Measurements from ENCODE around the gene ATOH8.

ATOH8 gene

DNA sequence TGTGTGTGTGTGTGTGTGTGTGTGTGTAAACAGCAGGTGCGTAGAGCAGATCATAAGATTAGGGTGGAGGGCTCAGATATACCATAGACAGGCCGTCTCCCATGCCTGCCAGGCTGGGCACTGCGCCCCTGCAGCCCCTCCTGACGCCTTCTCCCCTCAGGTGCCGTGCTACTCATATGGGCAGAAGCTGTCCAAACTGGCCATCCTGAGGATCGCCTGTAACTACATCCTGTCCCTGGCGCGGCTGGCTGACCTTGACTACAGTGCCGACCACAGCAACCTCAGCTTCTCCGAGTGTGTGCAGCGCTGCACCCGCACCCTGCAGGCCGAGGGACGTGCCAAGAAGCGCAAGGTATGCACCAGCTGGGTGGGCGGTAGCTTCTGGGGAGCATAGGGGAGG lies 10.0 kb downstream of the ATOH8 start:
- Histone ChIP-seq H3K9me3 (ENCODE audit: low read length) (no peaks in the 10 kb centered on the region), H4K20me1 (ENCODE audit: insufficient read depth, low read length) (no peaks in the 10 kb centered on the region), H3K36me3 (ENCODE audit: insufficient read depth, low read length) (no peaks in the 10 kb centered on the region), H3K4me3 (ENCODE audit: low read depth, low read length, poor library complexity, severe bottlenecking) (no peak overlapping the region), H3K4me2 (ENCODE audit: low read length) (no peak overlapping the region), H3K27me3 (ENCODE audit: insufficient read depth, low read length) (peaks cover 15% of the 10 kb centered on the region), H3K4me1 (ENCODE audit: insufficient read depth, low read length, severe bottlenecking) (no peaks in the 10 kb centered on the region), H3K9me2 (ENCODE audit: low read depth, low read length) (no peaks in the 10 kb centered on the region), H3K27ac (ENCODE audit: low read depth, low read length, poor library complexity, severe bottlenecking) (no peak overlapping the region), H2AFZ (ENCODE audit: low read length) (no peak overlapping the region), H3K79me2 (ENCODE audit: insufficient read depth, low read length) (no peaks in the 10 kb centered on the region), H3F3A (ENCODE audit: insufficient read depth, low read length) (no peaks in the 10 kb centered on the region), H3K9ac (ENCODE audit: low read length) (no peak overlapping the region)
- TF ChIP-seq CTCF (IDR thresholded peaks at IDR 0.05; ENCODE audit: low read length) = no peak
- TF ChIP-seq EZH2 (IDR thresholded peaks at IDR 0.05; ENCODE audit: borderline replicate concordance, low read length) = no peak

DNA sequence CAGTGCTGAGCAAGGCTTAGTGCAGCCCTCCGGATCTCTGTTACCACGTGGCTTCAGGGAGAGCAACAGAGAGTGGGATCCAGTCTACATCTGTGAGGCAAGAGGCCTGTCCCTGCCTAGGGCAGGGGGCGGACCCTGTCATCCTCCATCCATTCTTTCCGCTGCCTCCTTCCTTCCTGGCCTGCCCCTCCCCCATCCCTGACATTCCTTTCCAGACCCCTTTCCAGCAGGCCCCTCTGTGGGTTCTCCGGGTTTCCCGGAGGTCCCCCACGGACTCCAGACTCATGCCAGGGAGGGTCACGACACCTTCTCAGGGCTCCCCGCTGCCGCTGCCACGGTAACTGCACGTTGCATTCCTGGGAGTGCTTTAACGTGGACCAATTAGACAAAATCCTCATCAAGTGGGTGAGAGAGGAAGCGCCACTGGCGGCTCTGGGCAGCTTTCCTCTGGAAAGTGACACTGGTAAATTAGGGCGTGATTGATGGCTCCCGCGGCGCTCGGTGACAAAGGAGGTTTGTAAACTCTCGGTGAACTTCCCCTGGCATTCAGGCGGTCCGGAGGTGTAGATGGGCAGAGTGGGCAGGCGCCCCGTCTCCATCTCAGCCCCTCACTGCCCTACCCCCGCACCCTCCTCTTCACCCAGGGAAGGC lies 11.4 kb downstream of the ATOH8 start:
- Histone ChIP-seq H3K27ac (ENCODE audit: low read depth, low read length, poor library complexity, severe bottlenecking) (no peak overlapping the region), H3K79me2 (ENCODE audit: insufficient read depth, low read length) (no peaks in the 10 kb centered on the region), H2AFZ (ENCODE audit: low read length) (no peak overlapping the region), H3K4me2 (ENCODE audit: low read length) (no peak overlapping the region), H3K9me3 (ENCODE audit: low read length) (no peaks in the 10 kb centered on the region), H3K9ac (ENCODE audit: low read length) (no peak overlapping the region), H3K36me3 (ENCODE audit: insufficient read depth, low read length) (no peaks in the 10 kb centered on the region), H3K4me3 (ENCODE audit: low read depth, low read length, poor library complexity, severe bottlenecking) (no peak overlapping the region), H3K9me2 (ENCODE audit: low read depth, low read length) (no peaks in the 10 kb centered on the region), H3F3A (ENCODE audit: insufficient read depth, low read length) (no peaks in the 10 kb centered on the region), H3K4me1 (ENCODE audit: insufficient read depth, low read length, severe bottlenecking) (no peaks in the 10 kb centered on the region), H4K20me1 (ENCODE audit: insufficient read depth, low read length) (no peaks in the 10 kb centered on the region), H3K27me3 (ENCODE audit: insufficient read depth, low read length) (peaks cover 15% of the 10 kb centered on the region)
- no peak for TF ChIP-seq EZH2 (IDR thresholded peaks at IDR 0.05; ENCODE audit: borderline replicate concordance, low read length)
- TF ChIP-seq CTCF (IDR thresholded peaks at IDR 0.05; ENCODE audit: low read length) = no peak

GRCh38 chr2:85766229-85766628 lies 12.4 kb downstream of the ATOH8 start:
- Histone ChIP-seq H3K4me3 (ENCODE audit: low read depth, low read length, poor library complexity, severe bottlenecking) (no peak overlapping the region), H3K9me2 (ENCODE audit: low read depth, low read length) (no peaks in the 10 kb centered on the region), H2AFZ (ENCODE audit: low read length) (no peak overlapping the region), H3F3A (ENCODE audit: insufficient read depth, low read length) (no peaks in the 10 kb centered on the region), H4K20me1 (ENCODE audit: insufficient read depth, low read length) (no peaks in the 10 kb centered on the region), H3K36me3 (ENCODE audit: insufficient read depth, low read length) (no peaks in the 10 kb centered on the region), H3K9ac (ENCODE audit: low read length) (no peak overlapping the region), H3K27me3 (ENCODE audit: insufficient read depth, low read length) (peaks cover 15% of the 10 kb centered on the region), H3K27ac (ENCODE audit: low read depth, low read length, poor library complexity, severe bottlenecking) (no peak overlapping the region), H3K79me2 (ENCODE audit: insufficient read depth, low read length) (no peaks in the 10 kb centered on the region), H3K4me2 (ENCODE audit: low read length) (no peak overlapping the region), H3K4me1 (ENCODE audit: insufficient read depth, low read length, severe bottlenecking) (no peaks in the 10 kb centered on the region), H3K9me3 (ENCODE audit: low read length) (no peaks in the 10 kb centered on the region)
- no peak for TF ChIP-seq CTCF (IDR thresholded peaks at IDR 0.05; ENCODE audit: low read length)
- TF ChIP-seq EZH2 (IDR thresholded peaks at IDR 0.05; ENCODE audit: borderline replicate concordance, low read length) = no peak

Measured in OCI-LY1 (cell line).